MM.1S (cell line): Measurements from ENCODE around the gene CLMN.

Source experiments
- EZH2phosphoT487 ChIP-seq: fragments of 300-600 bp; sonication (generic); IDR thresholded peaks from 2 replicates; pipeline ENCODE4 v1.6.1; 2018; ENCODE audit warnings: antibody characterized with exemption, low read length
- TF ChIP-seq, protein P1 (sequence below): fragments of 300-600 bp; sonication (generic); IDR thresholded peaks from 2 replicates; pipeline ENCODE4 v1.5.1; 2016; ENCODE audit warnings: antibody characterized with exemption, low read length, mixed read lengths

DNA sequence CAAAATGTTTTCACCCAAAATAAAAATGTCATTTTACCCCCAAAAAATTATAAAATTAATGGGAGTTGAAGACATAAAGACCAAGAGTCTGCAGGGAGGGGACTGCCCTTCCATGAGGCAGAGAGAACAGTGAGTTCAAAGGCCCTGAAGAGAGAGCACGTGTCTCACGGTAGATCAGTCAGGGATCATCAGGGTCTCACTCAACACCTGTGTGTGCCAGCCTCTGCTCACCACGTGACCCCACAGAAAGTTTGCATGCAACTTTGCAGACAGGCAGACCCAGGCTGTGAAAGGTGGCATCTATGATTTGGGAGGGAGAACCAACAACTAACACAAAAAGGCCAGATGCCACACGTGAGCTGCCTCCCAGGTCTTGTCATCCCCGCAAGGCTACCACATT, 33.1 kb downstream of the CLMN start:
- TF ChIP-seq, protein P1, sequence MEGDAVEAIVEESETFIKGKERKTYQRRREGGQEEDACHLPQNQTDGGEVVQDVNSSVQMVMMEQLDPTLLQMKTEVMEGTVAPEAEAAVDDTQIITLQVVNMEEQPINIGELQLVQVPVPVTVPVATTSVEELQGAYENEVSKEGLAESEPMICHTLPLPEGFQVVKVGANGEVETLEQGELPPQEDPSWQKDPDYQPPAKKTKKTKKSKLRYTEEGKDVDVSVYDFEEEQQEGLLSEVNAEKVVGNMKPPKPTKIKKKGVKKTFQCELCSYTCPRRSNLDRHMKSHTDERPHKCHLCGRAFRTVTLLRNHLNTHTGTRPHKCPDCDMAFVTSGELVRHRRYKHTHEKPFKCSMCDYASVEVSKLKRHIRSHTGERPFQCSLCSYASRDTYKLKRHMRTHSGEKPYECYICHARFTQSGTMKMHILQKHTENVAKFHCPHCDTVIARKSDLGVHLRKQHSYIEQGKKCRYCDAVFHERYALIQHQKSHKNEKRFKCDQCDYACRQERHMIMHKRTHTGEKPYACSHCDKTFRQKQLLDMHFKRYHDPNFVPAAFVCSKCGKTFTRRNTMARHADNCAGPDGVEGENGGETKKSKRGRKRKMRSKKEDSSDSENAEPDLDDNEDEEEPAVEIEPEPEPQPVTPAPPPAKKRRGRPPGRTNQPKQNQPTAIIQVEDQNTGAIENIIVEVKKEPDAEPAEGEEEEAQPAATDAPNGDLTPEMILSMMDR: no peak
- no peak for TF ChIP-seq EZH2phosphoT487
